Stimulated activated CD4-positive, alpha-beta T cell treated with anti-CD3 and anti-CD28 coated beads, Interleukin-1b, Interleukin-23, amount 100 ng/mL, for 48 hours (primary cell): ENCODE measurements around the gene OR5A2.
"Not testable (repeated sequence)": the region's sequence is repeated elsewhere in the genome, so short reads cannot be mapped to it uniquely, and the experiment has no call there.

ENCODE experiments used
- DNase-seq: peaks from one replicate; pipeline ENCODE4 v3.0.0-alpha.2; 2020

Gene OR5A2

GRCh38 chr11:59380263-59381059 lies 45.8 kb downstream of the OR5A2 start:
- DNase-seq = no peak

GRCh38 chr11:59372324-59372723 lies 53.9 kb downstream of the OR5A2 start:
- DNase-seq = not testable (repeated sequence)

- DNase-seq = no peak
These were observed 57.8 kb downstream of the OR5A2 start for GRCh38 chr11:59368238-59369022.
